HL-60 (cell line): ENCODE data around the gene NPHS1.

Experiments
- DNase-seq, 2 experiments: peaks; one replicate each; pipeline ENCODE4 v3.0.0-alpha.2; 2010 to 2020; ENCODE audit warnings: low read depth in 1 of 2, low spot score in 1 of 2
- H3K27ac ChIP-seq: fragments of 250-450 bp; sonication (Bioruptor Pico); replicated peaks from 2 replicates; pipeline ENCODE4 v1.5.1; 2020; ENCODE audit warnings: mild to moderate bottlenecking, moderate library complexity
- H3K27me3 ChIP-seq: fragments of 250-450 bp; sonication (Bioruptor Pico); 2 replicates; pipeline ENCODE4 v1.5.1; 2021; ENCODE audit warnings: mild to moderate bottlenecking, moderate library complexity; ENCODE audit not compliant: insufficient read depth, poor library complexity, severe bottlenecking
- H3K4me3 ChIP-seq: replicated peaks from 2 replicates; pipeline ENCODE4 v1.5.1; 2011; ENCODE audit warnings: mild to moderate bottlenecking, control low read depth, low read length; ENCODE audit not compliant: insufficient read depth
- CTCF ChIP-seq: IDR thresholded peaks from one replicate; pipeline ENCODE4 v1.5.1; 2011; ENCODE audit warnings: low read length, control low read depth, inconsistent platforms; ENCODE audit not compliant: insufficient read depth
- GABPA ChIP-seq: IDR thresholded peaks from 2 replicates; pipeline ENCODE4 v1.6.1; 2012; ENCODE audit warnings: low read depth
- POLR2AphosphoS5 ChIP-seq: IDR thresholded peaks from 2 replicates; pipeline ENCODE4 v1.6.1; 2012; ENCODE audit warnings: low read depth
- REST ChIP-seq: IDR thresholded peaks from 2 replicates; pipeline ENCODE4 v1.6.1; 2012; ENCODE audit warnings: low read depth; ENCODE audit not compliant: insufficient replicate concordance
- SPI1 ChIP-seq: IDR thresholded peaks from 2 replicates; pipeline ENCODE4 v1.6.1; 2012; ENCODE audit warnings: low read depth, mild to moderate bottlenecking, borderline replicate concordance

Gene NPHS1

GRCh38 chr19:35786299-35787160, 65.8 kb downstream of the NPHS1 start:
- TF ChIP-seq POLR2AphosphoS5 = no peak
- TF ChIP-seq CTCF = no peak
- no peak for TF ChIP-seq SPI1
- TF ChIP-seq GABPA = no peak
- TF ChIP-seq REST = no peak
- no peak overlapping the region for H3K27ac ChIP-seq
- no peaks in the 10 kb centered on the region for H3K27me3 ChIP-seq
- DNase-seq = no peak
- H3K4me3 ChIP-seq = no peak overlapping the region

- DNase-seq = no peak
Observed at GRCh38 chr19:35785339-35785627, 67.0 kb downstream of the NPHS1 start.

More at GRCh38 chr19:35785339-35785627, 67.0 kb downstream of the NPHS1 start:
- no peak overlapping the region for H3K27ac ChIP-seq
- H3K27me3 ChIP-seq = no peaks in the 10 kb centered on the region
- no peak overlapping the region for H3K4me3 ChIP-seq
- TF ChIP-seq SPI1 (no peak), POLR2AphosphoS5 (no peak), CTCF (no peak), GABPA (no peak), REST (no peak)
